H4 (cell line): Measurements from ENCODE around the gene LRRC59. TPM values are rescaled to one million over a fixed set of nuclear protein-coding genes. Genes with fewer than 3 reads are reported as not detected.
"Not testable (repeated sequence)": the region's sequence is repeated elsewhere in the genome, so short reads cannot be mapped to it uniquely, and the experiment has no call there.

Experiments used
- DNase-seq: peaks from one replicate; pipeline ENCODE4 v3.0.0-alpha.2; 2015; ENCODE audit warnings: low spot score
- total RNA-seq: library from RNA; depleted of rRNA; stranded (reverse); fragments of >200 nt; shearing (Covaris generic); gene quantifications from 2 replicates; pipeline ENCODE4 v1.2.3, GENCODE V29; 2014; rRNA removed

The LRRC59 gene
- 201 and 234 TPM in 2 replicates for total RNA-seq

- peak; percentile 90 for DNase-seq
Observed at GRCh38 chr17:50397111-50397918, at the start of gene LRRC59. Gene LRRC59, minus strand, starts transcription at chr17:50397523. Its CDS starts 206 bp downstream, at chr17:50397317.

- no peak for DNase-seq
Observed at GRCh38 chr17:50445730-50446325, 48.5 kb upstream of the LRRC59 start.

GRCh38 chr17:50444841-50445715 is 47.8 kb upstream of the LRRC59 start:
- DNase-seq: no peak

- no peak for DNase-seq
Observed at GRCh38 chr17:50443505-50443974, 46.2 kb upstream of the LRRC59 start.

GRCh38 chr17:50440838-50441829 is 43.8 kb upstream of the LRRC59 start:
- no peak for DNase-seq

GRCh38 chr17:50440172-50440837 is 43.0 kb upstream of the LRRC59 start:
- DNase-seq: no peak

GRCh38 chr17:50439008-50439407 is 41.7 kb upstream of the LRRC59 start:
- no peak for DNase-seq

- DNase-seq: no peak
Observed at GRCh38 chr17:50437409-50437808, 40.1 kb upstream of the LRRC59 start.

- DNase-seq: no peak
Observed at GRCh38 chr17:50432125-50432762, 34.9 kb upstream of the LRRC59 start.

GRCh38 chr17:50430821-50431618 is 33.7 kb upstream of the LRRC59 start:
- no peak for DNase-seq

GRCh38 chr17:50429793-50430192 is 32.5 kb upstream of the LRRC59 start:
- no peak for DNase-seq

- no peak for DNase-seq
Observed at GRCh38 chr17:50428831-50429424, 31.6 kb upstream of the LRRC59 start.

GRCh38 chr17:50428126-50428525 is 30.8 kb upstream of the LRRC59 start:
- not testable (repeated sequence) for DNase-seq

- DNase-seq: peak; percentile 55
Observed at GRCh38 chr17:50426814-50427787, 29.8 kb upstream of the LRRC59 start.

GRCh38 chr17:50426472-50426782 is 29.1 kb upstream of the LRRC59 start:
- DNase-seq: no peak

GRCh38 chr17:50425682-50426471 is 28.6 kb upstream of the LRRC59 start, which contains the start of gene ACSF2:
Gene ACSF2, plus strand, starts transcription at chr17:50426218. Its CDS starts 44 bp downstream, at chr17:50426262.
- peak; percentile 40 for DNase-seq
